HG03139 (cell line): ENCODE measurements around the gene TPPP.

Source experiments
- ATAC-seq: cut with Tn5 transposase; IDR thresholded peaks from one replicate; pipeline ENCODE4 v1.9.1; 2021; ENCODE audit not compliant: unreplicated experiment

The TPPP gene

GRCh38 chr5:610744-611730, 82.1 kb downstream of the TPPP start:
- no peak for ATAC-seq

- ATAC-seq, result no peak
Observed at GRCh38 chr5:610011-610743, 83.0 kb downstream of the TPPP start.
